GM21515 (cell line): ENCODE data around the gene PTGIS.
"Not testable (repeated sequence)": the region's sequence is repeated elsewhere in the genome, so short reads cannot be mapped to it uniquely, and the experiment has no call there.

Source experiments
- ATAC-seq: cut with Tn5 transposase; IDR thresholded peaks from one replicate; pipeline ENCODE4 v1.9.1; 2021; ENCODE audit not compliant: unreplicated experiment

Gene PTGIS

GRCh38 chr20:49579874-49580812 is 12.2 kb upstream of the PTGIS start:
- ATAC-seq = no peak

GRCh38 chr20:49579195-49579594 is 11.3 kb upstream of the PTGIS start:
- ATAC-seq = no peak

GRCh38 chr20:49578436-49578835 is 10.5 kb upstream of the PTGIS start:
- no peak for ATAC-seq

- no peak for ATAC-seq
Measured at GRCh38 chr20:49575551-49576060, 7.7 kb upstream of the PTGIS start.

- ATAC-seq = no peak
Measured at GRCh38 chr20:49573900-49574416, 6.0 kb upstream of the PTGIS start.

GRCh38 chr20:49572857-49573256 is 4.9 kb upstream of the PTGIS start:
- no peak for ATAC-seq

GRCh38 chr20:49571553-49571835 is 3.6 kb upstream of the PTGIS start:
- no peak for ATAC-seq

- ATAC-seq = no peak
Measured at GRCh38 chr20:49570828-49571552, 3.1 kb upstream of the PTGIS start.

- ATAC-seq = no peak
Measured at GRCh38 chr20:49570161-49570827, 2.4 kb upstream of the PTGIS start.

GRCh38 chr20:49569411-49570115 is 1.6 kb upstream of the PTGIS start:
- no peak for ATAC-seq

- no peak for ATAC-seq
Measured at GRCh38 chr20:49568278-49569151, 578 bp upstream of the PTGIS start.

GRCh38 chr20:49566401-49567364 is 1.3 kb downstream of the PTGIS start:
- no peak for ATAC-seq

- not testable (repeated sequence) for ATAC-seq
Measured at GRCh38 chr20:49564991-49565390, 2.9 kb downstream of the PTGIS start.

- no peak for ATAC-seq
Measured at GRCh38 chr20:49563015-49563980, 4.6 kb downstream of the PTGIS start.

- no peak for ATAC-seq
Measured at GRCh38 chr20:49562311-49563014, 5.5 kb downstream of the PTGIS start.

- no peak for ATAC-seq
Measured at GRCh38 chr20:49561806-49562205, 6.1 kb downstream of the PTGIS start.

- no peak for ATAC-seq
Measured at GRCh38 chr20:49561256-49561655, 6.7 kb downstream of the PTGIS start.
